ENCODE results near the gene PCK2.

PCK2 gene

GRCh38 chr14:24077086-24077485, 17.0 kb upstream of the PCK2 start:
- DNase-seq: no peak

GRCh38 chr14:24078146-24078545, 16.0 kb upstream of the PCK2 start:
- DNase-seq: no peak

GRCh38 chr14:24079491-24080141, 14.5 kb upstream of the PCK2 start:
- no peak for DNase-seq

- no peak for DNase-seq
These were observed 14.0 kb upstream of the PCK2 start for GRCh38 chr14:24080142-24080530.

- DNase-seq: peak; percentile 73
These were observed 13.0 kb upstream of the PCK2 start for GRCh38 chr14:24080888-24081738.

- DNase-seq: no peak
These were observed 12.3 kb upstream of the PCK2 start for GRCh38 chr14:24081739-24082211.

- DNase-seq: no peak
These were observed 11.6 kb upstream of the PCK2 start for GRCh38 chr14:24082411-24083080.

- no peak for DNase-seq
These were observed 10.6 kb upstream of the PCK2 start for GRCh38 chr14:24083462-24083861.

- no peak for DNase-seq
These were observed 9.7 kb upstream of the PCK2 start for GRCh38 chr14:24084440-24084839.

- DNase-seq: no peak
These were observed 8.9 kb upstream of the PCK2 start for GRCh38 chr14:24085215-24085614.

GRCh38 chr14:24086193-24086955, 7.7 kb upstream of the PCK2 start:
- DNase-seq: no peak

- DNase-seq: no peak
These were observed 7.1 kb upstream of the PCK2 start for GRCh38 chr14:24087004-24087403.

GRCh38 chr14:24088095-24088494, 6.0 kb upstream of the PCK2 start:
- no peak for DNase-seq

GRCh38 chr14:24089890-24090289, 4.2 kb upstream of the PCK2 start:
- DNase-seq: no peak

- no peak for DNase-seq
These were observed 2.0 kb upstream of the PCK2 start for GRCh38 chr14:24092110-24092504.

GRCh38 chr14:24092505-24093206, 1.5 kb upstream of the PCK2 start:
- no peak for DNase-seq

- no peak for DNase-seq
These were observed 757 bp upstream of the PCK2 start for GRCh38 chr14:24093207-24093900.

GRCh38 chr14:24094841-24095270, 745 bp downstream of the PCK2 start:
- no peak for DNase-seq

- peak; percentile 43 for DNase-seq
These were observed 1.4 kb downstream of the PCK2 start for GRCh38 chr14:24095271-24096068.

GRCh38 chr14:24096545-24097181, 2.6 kb downstream of the PCK2 start:
- DNase-seq: no peak

Measured in CD4-positive, alpha-beta T cell treated with Interleukin-10 for 1 hour (primary cell).